DMS114 treated with DMSO at 0.1 percent for 48 hours (cell line): ENCODE results near the gene TRAPPC3L.
A peak's percentile ranks its signal among the peaks of the same experiment; 100 is the strongest.

ENCODE experiments used
- DNase-seq: peaks from one replicate; lab custom pipeline; 2025; ENCODE audit not compliant: unreplicated experiment; lab: John Stamatoyannopoulos, UW

The TRAPPC3L gene

GRCh38 chr6:116560130-116560529, 14.6 kb upstream of the TRAPPC3L start:
- no peak for DNase-seq

- DNase-seq: peak; percentile 26
Observed at GRCh38 chr6:116557893-116558292, 12.4 kb upstream of the TRAPPC3L start.

- no peak for DNase-seq
Observed at GRCh38 chr6:116556814-116557415, 11.4 kb upstream of the TRAPPC3L start.

- no peak for DNase-seq
Observed at GRCh38 chr6:116556065-116556464, 10.6 kb upstream of the TRAPPC3L start.

- no peak for DNase-seq
Observed at GRCh38 chr6:116553451-116553850, 8.0 kb upstream of the TRAPPC3L start, which contains the start of gene CALHM4. Gene CALHM4 (plus strand): TSS chr6:116553751. CDS start chr6:116553794, 43 bp downstream.

GRCh38 chr6:116550796-116551195, 5.3 kb upstream of the TRAPPC3L start:
- DNase-seq: no peak

GRCh38 chr6:116547358-116547757, 1.9 kb upstream of the TRAPPC3L start:
- no peak for DNase-seq

GRCh38 chr6:116543149-116543548, 2.3 kb downstream of the TRAPPC3L start:
- no peak for DNase-seq

GRCh38 chr6:116542426-116542825, 3.1 kb downstream of the TRAPPC3L start:
- DNase-seq: no peak

- DNase-seq: peak; percentile 46
Observed at GRCh38 chr6:116536216-116536621, 9.3 kb downstream of the TRAPPC3L start.

GRCh38 chr6:116535109-116535508, 10.4 kb downstream of the TRAPPC3L start:
- no peak for DNase-seq

GRCh38 chr6:116533233-116533957, 12.1 kb downstream of the TRAPPC3L start:
- peak; percentile 34 for DNase-seq

- peak; percentile 73 for DNase-seq
Observed at GRCh38 chr6:116531675-116532570, 13.6 kb downstream of the TRAPPC3L start.

- DNase-seq: peak; percentile 60
Observed at GRCh38 chr6:116530436-116530835, 15.0 kb downstream of the TRAPPC3L start.

- no peak for DNase-seq
Observed at GRCh38 chr6:116529466-116530290, 15.8 kb downstream of the TRAPPC3L start.

- no peak for DNase-seq
Observed at GRCh38 chr6:116528780-116529179, 16.7 kb downstream of the TRAPPC3L start.

GRCh38 chr6:116528133-116528532, 17.4 kb downstream of the TRAPPC3L start:
- peak; percentile 41 for DNase-seq

- DNase-seq: no peak
Observed at GRCh38 chr6:116524236-116524635, 21.2 kb downstream of the TRAPPC3L start.

GRCh38 chr6:116522896-116523295, 22.6 kb downstream of the TRAPPC3L start:
- no peak for DNase-seq

GRCh38 chr6:116518621-116519368, 26.7 kb downstream of the TRAPPC3L start:
- no peak for DNase-seq
